GM18907 (cell line): Measurements from ENCODE around the gene POLR1C.
"Not testable (repeated sequence)": the region's sequence is repeated elsewhere in the genome, so short reads cannot be mapped to it uniquely, and the experiment has no call there.

ENCODE experiments used
- ATAC-seq: cut with Tn5 transposase; IDR thresholded peaks from one replicate; pipeline ENCODE4 v1.9.1; 2021; ENCODE audit warnings: mild to moderate bottlenecking, moderate library complexity; ENCODE audit not compliant: unreplicated experiment

POLR1C gene

DNA sequence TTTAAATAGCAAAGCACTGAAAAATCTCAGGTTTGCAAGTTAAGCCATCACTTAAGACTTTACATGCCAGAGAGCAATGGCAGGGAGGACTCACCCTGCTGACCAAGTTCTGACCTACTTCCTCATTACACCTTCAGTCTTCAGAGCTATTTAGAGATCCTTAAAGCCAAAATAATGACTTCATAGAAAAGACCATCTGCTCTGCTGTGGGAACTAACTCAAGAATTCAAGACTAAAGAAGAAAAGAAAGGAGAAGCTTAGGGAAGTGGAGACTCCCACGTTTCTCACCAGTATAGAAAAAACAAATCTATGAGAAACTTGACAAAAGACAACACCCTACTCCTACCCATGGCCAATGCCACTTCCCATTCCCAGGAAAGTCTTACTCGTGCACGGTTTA lies 30.3 kb downstream of the POLR1C start:
- no peak for ATAC-seq

DNA sequence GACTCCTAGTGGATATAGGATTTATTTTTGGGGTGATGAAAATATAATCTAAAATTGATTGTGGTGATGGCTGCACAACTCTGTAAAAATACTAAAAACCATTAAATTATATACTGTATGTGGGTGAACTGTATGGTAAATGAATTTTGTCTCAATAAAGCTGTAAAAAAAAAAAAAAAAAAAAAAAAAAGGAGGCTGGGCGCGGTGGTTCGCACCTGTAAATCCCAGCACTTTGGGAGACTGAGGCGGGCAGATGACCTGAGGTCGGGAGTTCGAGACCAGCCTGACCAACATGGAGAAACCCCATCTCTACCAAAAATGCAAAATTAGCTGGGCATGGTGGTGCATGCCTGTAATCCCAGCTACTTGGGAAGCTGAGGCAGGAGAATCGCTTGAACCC lies 40.7 kb downstream of the POLR1C start:
- ATAC-seq: not testable (repeated sequence)

DNA sequence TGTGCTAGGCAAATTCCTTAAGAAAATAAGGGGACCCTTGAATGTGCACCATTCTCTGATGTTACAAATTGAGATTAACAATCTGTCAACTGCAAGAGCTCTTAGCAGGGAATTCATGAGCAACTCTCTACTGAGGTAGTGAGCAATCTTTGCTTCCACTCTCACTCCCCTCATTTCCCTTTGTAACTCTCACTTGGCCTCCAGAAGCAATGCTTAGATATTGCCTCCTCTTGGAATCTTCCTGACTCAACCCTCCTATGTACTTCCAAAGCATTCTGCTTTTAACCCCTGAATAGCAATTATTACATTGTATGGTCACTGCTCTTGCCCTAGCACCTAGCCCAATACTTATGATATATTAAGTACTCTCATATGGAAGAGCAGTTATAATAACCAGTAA lies 42.4 kb downstream of the POLR1C start:
- no peak for ATAC-seq

DNA sequence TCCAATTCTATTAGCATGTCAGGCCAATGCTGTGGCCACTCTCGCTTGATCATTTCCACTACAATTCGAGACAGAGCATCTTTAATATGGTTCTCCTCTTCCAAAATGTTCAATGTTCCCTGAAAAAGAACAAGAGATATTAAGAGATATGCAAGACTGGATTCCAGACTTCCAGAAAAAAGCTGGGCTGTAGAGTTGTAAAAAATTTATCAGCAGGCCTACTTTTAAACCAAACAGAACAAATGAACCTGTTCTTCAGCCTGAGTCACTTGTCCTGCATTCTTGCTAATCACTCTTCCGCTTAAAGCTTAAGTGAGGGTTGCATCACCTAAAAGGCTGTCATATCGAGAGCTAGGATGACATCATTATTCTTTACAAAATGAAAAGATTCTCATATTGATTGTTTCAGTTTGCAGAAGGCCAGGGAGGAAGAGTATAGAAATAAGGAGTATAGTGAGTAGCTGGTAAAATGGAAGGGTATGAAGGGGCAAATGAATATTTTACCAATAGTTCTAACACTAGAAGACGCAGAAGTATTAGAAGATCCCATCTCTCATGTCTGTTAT lies 54.1 kb downstream of the POLR1C start:
- ATAC-seq: no peak
